Upper lobe of left lung (tissue), 6 donors: ENCODE results near the gene IRF4. TPM values are rescaled to one million over a fixed set of nuclear protein-coding genes. Genes with fewer than 3 reads are reported as not detected.

ENCODE experiments used
- ATAC-seq, 2 donors: fragments of 200-7000 bp; cut with Tn5 transposase; one replicate each; pipeline ENCODE4 v1.9.1; 2022; ENCODE audit warnings: mild to moderate bottlenecking in 2 of 2, moderate library complexity in 2 of 2; ENCODE audit not compliant: low FRiP score in 2 of 2
- DNase-seq, 2 donors: peaks; one replicate each; pipeline ENCODE4 v3.0.0-alpha.2; 2019 to 2020
- H3K27ac ChIP-seq, 4 donors: fragments of 200-600 bp; sonication (generic); one replicate each; pipeline ENCODE4 v1.5.1; 2016 to 2019
- H3K27me3 ChIP-seq, 4 donors: fragments of 200-600 bp; sonication (generic); one replicate each; pipeline ENCODE4 v1.5.1; 2017 to 2019
- H3K36me3 ChIP-seq, 4 donors: fragments of 200-600 bp; sonication (generic); one replicate each; pipeline ENCODE4 v1.5.1; 2016 to 2019
- H3K4me1 ChIP-seq, 4 donors: fragments of 200-600 bp; sonication (generic); one replicate each; pipeline ENCODE4 v1.5.1; 2018 to 2019
- H3K4me3 ChIP-seq, 4 donors: fragments of 200-600 bp; sonication (generic); one replicate each; pipeline ENCODE4 v1.5.1; 2017 to 2019; ENCODE audit warnings: mild to moderate bottlenecking in 2 of 4, moderate library complexity in 1 of 4
- H3K9me3 ChIP-seq, 4 donors: fragments of 200-600 bp; sonication (generic); one replicate each; pipeline ENCODE4 v1.5.1; 2018 to 2019
- CTCF ChIP-seq, 6 experiments: fragments of 450-650 bp in 4 of 6; fragments of 200-600 bp in 2 of 6; sonication (generic) in 2 of 6; IDR thresholded peaks; one replicate each; pipeline ENCODE4 v1.5.1; 2016 to 2019; ENCODE audit warnings: antibody characterized with exemption in 6 of 6
- EP300 ChIP-seq, 4 donors: sonication (generic); formaldehyde crosslinking; IDR thresholded peaks; one replicate each; pipeline ENCODE4 v1.5.1; 2017; ENCODE audit warnings: antibody characterized with exemption in 4 of 4, control low read depth in 2 of 4
- POLR2A ChIP-seq, 4 donors: fragments of 450-650 bp; IDR thresholded peaks; one replicate each; pipeline ENCODE4 v1.5.1; 2016 to 2017; ENCODE audit warnings: antibody characterized with exemption in 4 of 4, mild to moderate bottlenecking in 2 of 4
- POLR2AphosphoS5 ChIP-seq, 2 donors: sonication (generic); formaldehyde crosslinking; IDR thresholded peaks; one replicate each; pipeline ENCODE4 v1.5.1; 2017; ENCODE audit warnings: antibody characterized with exemption in 2 of 2
- WGBS, 2 donors: methylation state at CpG; one replicate each; pipeline ENCODE4 v1.1.5; 2017 to 2018; 5-methylcytosine and 5-hydroxymethylcytosine counted together
- total RNA-seq, 6 donors: library from RNA; depleted of rRNA in 4 of 6; stranded (reverse); fragments of >200 nt in 4 of 6; gene quantifications; one replicate each; pipeline versions ENCODE4 v1.1.0 to v1.2.1, GENCODE V29; 2016 to 2021
- donor health status: DM: no; HTN: no; CAD: no; lungs with moderate emphysema.
- donor health status: DM: no; HTN: yes; CAD: no; lungs with severe emphysema.

The IRF4 gene
- total RNA-seq, 6 donors from 2014 or later, result 1.6 to 10.5 (median 5.9) TPM

GRCh38 chr6:403659-404655 is 12.4 kb downstream of the IRF4 start:
- Histone ChIP-seq H3K27me3 (no peaks in the 10 kb centered on the region), H3K27ac (no peak overlapping the region), H3K4me1 (peaks cover 0 to 12% (median 5%) of the 10 kb centered on the region in 4 donors), H3K9me3 (no peaks in the 10 kb centered on the region), H3K36me3 (no peaks in the 10 kb centered on the region), H3K4me3 (no peak overlapping the region)
- WGBS, 2 donors, result 87 to 89% methylated on average over 18 to 19 of the region's 19 CpGs
- no peak for ATAC-seq
- DNase-seq, result no peak
- TF ChIP-seq EP300 (IDR thresholded peaks at IDR 0.05) (no peak), CTCF (IDR thresholded peaks at IDR 0.05) (no peak), POLR2A (IDR thresholded peaks at IDR 0.05) (no peak)

GRCh38 chr6:404685-405423 is 13.3 kb downstream of the IRF4 start:
- Histone ChIP-seq H3K4me1 (peaks cover 0 to 12% (median 6%) of the 10 kb centered on the region in 4 donors), H3K27ac (no peak overlapping the region), H3K4me3 (no peak overlapping the region), H3K27me3 (no peaks in the 10 kb centered on the region), H3K36me3 (no peaks in the 10 kb centered on the region), H3K9me3 (no peaks in the 10 kb centered on the region)
- WGBS, 2 donors, result 77 to 85% methylated on average over 15 of the region's 15 CpGs
- TF ChIP-seq POLR2A (IDR thresholded peaks at IDR 0.05) (no peak), CTCF (IDR thresholded peaks at IDR 0.05) (no peak), POLR2AphosphoS5 (IDR thresholded peaks at IDR 0.05) (no peak), EP300 (IDR thresholded peaks at IDR 0.05) (no peak)
- ATAC-seq (no peak), DNase-seq (no peak)

GRCh38 chr6:408148-408547 is 16.6 kb downstream of the IRF4 start:
- TF ChIP-seq POLR2AphosphoS5 (IDR thresholded peaks at IDR 0.05) (no peak), CTCF (IDR thresholded peaks at IDR 0.05) (no peak), POLR2A (IDR thresholded peaks at IDR 0.05) (no peak), EP300 (IDR thresholded peaks at IDR 0.05) (no peak)
- DNase-seq, result no peak
- ATAC-seq, result peak in 1 of 2 donors; percentile 24
- WGBS, 2 donors, result 39 to 41% methylated on average over 5 of the region's 5 CpGs
- Histone ChIP-seq H3K36me3 (no peaks in the 10 kb centered on the region), H3K27me3 (no peaks in the 10 kb centered on the region), H3K27ac (peak overlapping the region in 1 of 4 donors; percentile 42), H3K4me3 (no peak overlapping the region), H3K4me1 (peaks cover 0 to 12% (median 6%) of the 10 kb centered on the region in 4 donors), H3K9me3 (no peaks in the 10 kb centered on the region)

- no peaks in the 10 kb centered on the region for H3K9me3 ChIP-seq
- WGBS, 2 donors, result 14 to 18% methylated on average over 9 of the region's 9 CpGs
- H3K27me3 ChIP-seq, result no peaks in the 10 kb centered on the region
- H3K4me1 ChIP-seq, result peaks cover 0 to 12% (median 6%) of the 10 kb centered on the region in 4 donors
- H3K36me3 ChIP-seq, result no peaks in the 10 kb centered on the region
- DNase-seq, result peak in 1 of 2 donors; percentile 79
- no peak overlapping the region for H3K4me3 ChIP-seq
- peak; percentile 87 to 95 for ATAC-seq
- H3K27ac ChIP-seq, result peak overlapping the region in 2 of 4 donors; percentile 42 to 47
- TF ChIP-seq CTCF (IDR thresholded peaks at IDR 0.05) (peak; percentile 31 to 83 (median 61)), POLR2AphosphoS5 (IDR thresholded peaks at IDR 0.05) (peak in 1 of 2 donors; percentile 16), POLR2A (IDR thresholded peaks at IDR 0.05) (peak in 1 of 4 donors; percentile 7), EP300 (IDR thresholded peaks at IDR 0.05) (peak in 1 of 4 donors; percentile 53)
These were observed 17.1 kb downstream of the IRF4 start for GRCh38 chr6:408599-409102.
